Measurements from ENCODE around the gene KIF14.
A peak's percentile ranks its signal among the peaks of the same experiment; 100 is the strongest.

KIF14 gene

GRCh38 chr1:200542162-200542561, 78.4 kb downstream of the KIF14 start:
- POLR2A ChIA-PET: no interaction called here
- no peak for DNase-seq (ENCODE audit: extremely low spot score)
- TF ChIP-seq CTCF (IDR thresholded peaks at IDR 0.05; ENCODE audit: control extremely low read depth, extremely low read depth, low read depth, missing control alignments): no peak
- CTCF ChIA-PET: interaction anchor here (1.4 kb wide), 1 partner anchor 13 kb away, joined by 3 read pairs; no protein-coding TSS in a partner anchor

- POLR2A ChIA-PET: no interaction called here
- no peak for DNase-seq (ENCODE audit: extremely low spot score)
- no peak for TF ChIP-seq CTCF (IDR thresholded peaks at IDR 0.05; ENCODE audit: control extremely low read depth, extremely low read depth, low read depth, missing control alignments)
- CTCF ChIA-PET: interaction anchor here (1.5 kb wide), 1 partner anchor 18 kb away, joined by 3 read pairs; no protein-coding TSS in a partner anchor
These were observed 80.3 kb downstream of the KIF14 start for GRCh38 chr1:200540281-200540680.

- CTCF ChIA-PET: interaction anchor here (1.5 to 3.6 kb wide), 3 partner anchors 17 to 29 kb away, joined by 6 to 16 read pairs (median 10); no protein-coding TSS in a partner anchor
- POLR2A ChIA-PET: no interaction called here
- no peak for DNase-seq (ENCODE audit: extremely low spot score)
- TF ChIP-seq CTCF (IDR thresholded peaks at IDR 0.05; ENCODE audit: control extremely low read depth, extremely low read depth, low read depth, missing control alignments): no peak
These were observed 82.4 kb downstream of the KIF14 start for GRCh38 chr1:200538179-200538578.

- TF ChIP-seq CTCF (IDR thresholded peaks at IDR 0.05; ENCODE audit: control extremely low read depth, extremely low read depth, low read depth, missing control alignments): peak; percentile 29
- ChIA-PET CTCF (interaction anchor here (1.0 to 3.6 kb wide), 7 partner anchors 8 to 498 kb away, joined by 3 to 16 read pairs (median 5); no protein-coding TSS in a partner anchor), POLR2A (no interaction called here)
- DNase-seq (ENCODE audit: extremely low spot score): peak; percentile 36
These were observed 84.9 kb downstream of the KIF14 start for GRCh38 chr1:200535605-200536004.

- POLR2A ChIA-PET: no interaction called here
These were observed 89.8 kb downstream of the KIF14 start for GRCh38 chr1:200530623-200531261.

More at GRCh38 chr1:200530623-200531261, 89.8 kb downstream of the KIF14 start:
- CTCF ChIA-PET: no interaction called here
- no peak for DNase-seq (ENCODE audit: extremely low spot score)
- TF ChIP-seq CTCF (IDR thresholded peaks at IDR 0.05; ENCODE audit: control extremely low read depth, extremely low read depth, low read depth, missing control alignments): no peak
